Cardiac fibroblast (primary cell): ENCODE data around the gene RAB26.

Experiments used
- DNase-seq, 2 donors: peaks; one replicate each; pipeline versions ENCODE4 v3.0.0 to v3.0.0-alpha.2; 2010; ENCODE audit warnings: low read depth in 2 of 2
- H3K4me3 ChIP-seq, 2 donors: replicated peaks in 1 of 2; 1 replicate in 1 of 2; 2 replicates in 1 of 2; pipeline ENCODE4 v1.5.1; 2011; ENCODE audit warnings: low read depth in 2 of 2, low read length in 2 of 2, mild to moderate bottlenecking in 2 of 2, moderate library complexity in 1 of 2
- CTCF ChIP-seq: IDR thresholded peaks from one replicate; pipeline ENCODE4 v1.5.1; 2011; ENCODE audit warnings: low read depth, mild to moderate bottlenecking, low read length, inconsistent platforms

RAB26 gene

GRCh38 chr16:2190002-2190658 is 41.7 kb downstream of the RAB26 start:
- TF ChIP-seq CTCF: no peak
- no peak overlapping the region for H3K4me3 ChIP-seq

GRCh38 chr16:2190659-2191445 is 42.4 kb downstream of the RAB26 start:
- H3K4me3 ChIP-seq: no peak overlapping the region
- DNase-seq: no peak
- no peak for TF ChIP-seq CTCF

More at GRCh38 chr16:2190002-2190658, 41.7 kb downstream of the RAB26 start:
- DNase-seq: no peak

GRCh38 chr16:2191446-2191706 is 43.0 kb downstream of the RAB26 start:
- no peak for TF ChIP-seq CTCF
- H3K4me3 ChIP-seq: no peak overlapping the region
- DNase-seq: no peak

- peak in 1 of 2 donors; percentile 51 for DNase-seq
- H3K4me3 ChIP-seq: no peak overlapping the region
- TF ChIP-seq CTCF: no peak
Observed at GRCh38 chr16:2194166-2194834, 45.9 kb downstream of the RAB26 start.

- peak; percentile 53 to 62 for DNase-seq
- TF ChIP-seq CTCF: peak; percentile 37
- no peak overlapping the region for H3K4me3 ChIP-seq
Observed at GRCh38 chr16:2194852-2195321, 46.5 kb downstream of the RAB26 start.

- TF ChIP-seq CTCF: no peak
- no peak overlapping the region for H3K4me3 ChIP-seq
- DNase-seq: no peak
Observed at GRCh38 chr16:2195322-2196161, 47.1 kb downstream of the RAB26 start.
